SK-N-MC (cell line): ENCODE measurements around the gene SPON2.

Source experiments
- EZH2 ChIP-seq: fragments of 200-600 bp; sonication (generic); IDR thresholded peaks from one replicate; pipeline ENCODE4 v1.6.1; 2017; ENCODE audit warnings: antibody characterized with exemption
- POLR2AphosphoS5 ChIP-seq: IDR thresholded peaks from 2 replicates; pipeline ENCODE4 v1.6.1; 2012; ENCODE audit warnings: mild to moderate bottlenecking, low read depth, low read length, borderline replicate concordance

GRCh38 chr4:1171311-1172227 is 814 bp downstream of the SPON2 start:
- TF ChIP-seq POLR2AphosphoS5 = no peak
- TF ChIP-seq EZH2 = no peak
